Jurkat, Clone E6-1 (cell line): ENCODE results near the gene ANGPTL4.
"Not testable (repeated sequence)": the region's sequence is repeated elsewhere in the genome, so short reads cannot be mapped to it uniquely, and the experiment has no call there.

Source experiments
- DNase-seq: peaks from one replicate; pipeline ENCODE4 v3.0.0-alpha.2; 2011; ENCODE audit warnings: low read depth, low spot score
- H3K4me3 ChIP-seq: 2 replicates; pipeline ENCODE4 v1.5.1; 2011; ENCODE audit warnings: mild to moderate bottlenecking, low read length, control low read depth, moderate library complexity

ANGPTL4 gene

DNA sequence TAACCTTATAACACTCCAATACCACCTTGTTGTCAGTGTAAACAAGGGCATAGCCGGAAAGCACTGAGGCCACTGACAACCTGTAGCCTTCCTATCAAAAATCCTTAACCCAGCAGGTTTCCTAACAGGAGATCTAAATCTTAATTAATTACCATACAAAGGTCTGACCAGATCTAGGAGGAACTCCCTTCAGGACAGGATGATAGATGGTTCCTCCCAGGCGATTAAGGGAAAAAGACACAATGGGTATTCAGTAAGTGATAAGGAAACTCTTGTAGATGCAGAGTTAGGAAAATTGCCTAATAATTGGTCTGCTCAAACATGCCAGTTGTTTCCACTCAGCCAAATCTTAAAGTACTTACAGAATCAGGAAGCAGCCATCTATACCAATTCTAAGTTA is 21.1 kb downstream of the ANGPTL4 start:
- not testable (repeated sequence) for DNase-seq, H3K4me3 ChIP-seq

DNA sequence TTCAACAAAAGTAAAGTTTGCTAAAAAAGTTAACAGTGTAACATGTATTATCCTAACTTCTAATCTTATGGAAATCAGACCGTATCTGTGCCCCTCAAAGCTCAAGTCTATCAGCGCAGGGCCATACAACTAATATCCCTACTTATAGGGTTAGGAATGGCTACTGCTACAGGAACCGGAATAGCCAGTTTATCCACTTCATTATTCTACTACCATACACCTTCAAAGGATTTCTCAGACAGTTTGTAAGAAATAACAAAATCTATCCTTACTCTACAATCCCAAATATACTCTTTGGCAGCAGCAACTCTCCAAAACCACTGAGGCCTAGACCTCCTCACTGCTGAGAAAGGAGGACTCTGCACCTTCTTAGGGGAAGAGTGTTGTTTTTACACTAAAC is 21.6 kb downstream of the ANGPTL4 start:
- H3K4me3 ChIP-seq, DNase-seq: not testable (repeated sequence)

DNA sequence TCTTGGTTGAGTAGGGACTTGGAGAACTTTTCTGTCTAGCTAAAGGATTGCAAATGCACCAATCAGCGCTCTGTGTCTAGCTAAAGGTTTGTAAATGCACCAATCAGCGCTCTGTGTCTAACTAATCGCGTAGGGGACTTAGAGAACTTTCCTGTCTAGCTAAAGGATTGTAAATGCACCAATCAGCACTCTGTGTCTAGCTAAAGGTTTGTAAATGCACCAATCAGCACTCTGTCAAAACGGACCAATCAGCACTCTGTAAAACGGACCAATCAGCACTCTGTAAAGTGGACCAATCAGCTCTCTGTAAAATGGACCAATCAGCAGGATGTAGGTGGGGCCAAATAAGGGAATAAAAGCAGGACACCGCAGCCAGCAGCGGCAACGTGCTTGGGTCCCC is 22.5 kb downstream of the ANGPTL4 start:
- not testable (repeated sequence) for DNase-seq, H3K4me3 ChIP-seq

- H3K4me3 ChIP-seq: no peak overlapping the region
- DNase-seq: no peak
Observed at GRCh38 chr19:8386990-8387389, 23.0 kb downstream of the ANGPTL4 start.

GRCh38 chr19:8387688-8388611 is 24.0 kb downstream of the ANGPTL4 start:
- DNase-seq: no peak
- no peak overlapping the region for H3K4me3 ChIP-seq

GRCh38 chr19:8388612-8388958 is 24.6 kb downstream of the ANGPTL4 start:
- DNase-seq: no peak
- no peak overlapping the region for H3K4me3 ChIP-seq

- peak; percentile 100 for DNase-seq
- H3K4me3 ChIP-seq: peak within 1 kb of the TSS; percentile 61
Observed at GRCh38 chr19:8389891-8390616, 26.1 kb downstream of the ANGPTL4 start, which contains the start of gene RAB11B. Gene RAB11B (plus strand): TSS chr19:8390360. CDS start chr19:8390417, 57 bp downstream.

GRCh38 chr19:8390617-8390981 is 26.6 kb downstream of the ANGPTL4 start:
- H3K4me3 ChIP-seq: peak overlapping the region; percentile 61
- DNase-seq: peak; percentile 84

- H3K4me3 ChIP-seq: peak overlapping the region; percentile 33
- DNase-seq: no peak
Observed at GRCh38 chr19:8391198-8392016, 27.5 kb downstream of the ANGPTL4 start.

- no peak overlapping the region for H3K4me3 ChIP-seq
- no peak for DNase-seq
Observed at GRCh38 chr19:8392017-8392591, 28.1 kb downstream of the ANGPTL4 start.

GRCh38 chr19:8393192-8393870 is 29.4 kb downstream of the ANGPTL4 start:
- DNase-seq: no peak
- H3K4me3 ChIP-seq: no peak overlapping the region

GRCh38 chr19:8393871-8394250 is 29.9 kb downstream of the ANGPTL4 start:
- no peak overlapping the region for H3K4me3 ChIP-seq
- no peak for DNase-seq

- no peak overlapping the region for H3K4me3 ChIP-seq
- no peak for DNase-seq
Observed at GRCh38 chr19:8395621-8396082, 31.7 kb downstream of the ANGPTL4 start.

GRCh38 chr19:8396185-8396562 is 32.2 kb downstream of the ANGPTL4 start:
- H3K4me3 ChIP-seq: no peak overlapping the region
- no peak for DNase-seq

GRCh38 chr19:8396563-8397203 is 32.7 kb downstream of the ANGPTL4 start:
- no peak overlapping the region for H3K4me3 ChIP-seq
- DNase-seq: peak; percentile 54

DNA sequence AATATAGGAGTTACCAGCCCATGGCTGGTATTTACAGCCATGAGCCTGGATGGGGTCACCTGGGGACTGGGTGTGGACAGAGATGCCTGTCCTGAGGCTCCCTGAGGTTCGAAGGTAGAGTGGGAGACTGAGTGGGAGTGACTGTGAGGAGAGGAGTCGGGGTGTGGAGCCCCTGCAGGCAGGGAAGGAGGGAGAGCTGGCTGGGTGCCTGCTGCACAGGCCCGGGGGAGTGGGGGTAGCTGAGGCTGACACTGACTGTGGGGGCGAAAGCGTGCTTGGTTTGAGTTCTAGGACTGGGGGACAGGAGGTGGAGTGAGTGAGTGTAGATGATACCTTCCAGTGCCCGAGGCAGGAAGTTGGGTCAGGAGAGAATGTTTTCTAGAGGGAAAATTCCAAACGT is 33.3 kb downstream of the ANGPTL4 start:
- H3K4me3 ChIP-seq: no peak overlapping the region
- DNase-seq: no peak

DNA sequence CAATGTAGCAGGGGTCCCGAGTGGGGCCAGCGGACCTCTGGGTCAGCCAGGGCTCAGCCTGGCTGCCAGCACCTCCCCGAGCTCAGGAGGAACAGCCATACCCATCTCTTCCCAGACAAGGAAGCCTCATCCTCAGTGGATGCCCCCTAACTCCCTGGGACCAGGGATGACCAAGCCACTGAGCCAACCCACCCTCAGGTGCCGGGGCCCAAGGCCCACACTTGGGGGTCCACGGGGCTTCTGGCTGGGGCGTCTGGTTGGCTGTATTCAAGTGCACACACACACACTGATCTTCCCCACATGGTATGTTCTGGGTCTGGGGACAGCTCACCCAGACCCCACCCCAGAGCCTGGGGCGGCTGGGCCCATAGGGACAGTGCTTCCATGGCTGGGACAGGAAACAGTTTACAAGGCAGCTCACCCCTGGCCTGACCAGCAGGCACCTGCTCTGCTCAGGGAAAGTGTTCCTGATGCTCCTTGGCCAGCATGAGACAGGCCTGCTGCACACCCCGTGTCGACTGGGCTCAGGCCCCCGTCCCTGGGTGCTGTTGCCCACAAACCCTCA is 33.9 kb downstream of the ANGPTL4 start:
- H3K4me3 ChIP-seq: no peak overlapping the region
- no peak for DNase-seq

DNA sequence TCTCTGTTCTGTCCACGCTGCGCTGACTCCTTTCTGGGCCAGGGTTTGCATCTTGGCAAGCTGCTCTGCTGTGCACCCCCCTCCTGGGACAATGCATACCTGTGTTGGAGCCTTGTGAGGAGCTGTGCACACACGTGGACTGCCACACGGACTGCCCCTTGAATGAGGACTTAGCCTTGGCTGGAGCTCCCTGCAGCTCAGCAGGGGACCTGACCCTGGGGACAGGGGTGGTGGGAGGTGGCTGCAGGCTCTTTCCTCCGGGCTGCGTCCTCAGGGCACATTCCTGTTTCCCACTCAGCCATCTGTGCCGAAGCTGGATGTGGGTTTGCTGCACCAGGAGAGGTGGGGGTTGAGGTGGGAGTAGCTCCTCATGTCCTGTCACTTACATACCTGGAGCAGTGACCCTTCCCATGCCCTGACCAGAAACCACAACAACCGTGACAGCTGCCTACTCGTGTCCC is 34.4 kb downstream of the ANGPTL4 start:
- no peak overlapping the region for H3K4me3 ChIP-seq
- no peak for DNase-seq
